HG02588 (cell line): ENCODE measurements around the gene LZTS2.
"Not testable (repeated sequence)": the region's sequence is repeated elsewhere in the genome, so short reads cannot be mapped to it uniquely, and the experiment has no call there.

Source experiments
- ATAC-seq: cut with Tn5 transposase; IDR thresholded peaks from one replicate; pipeline ENCODE4 v1.9.1; 2021; ENCODE audit warnings: mild to moderate bottlenecking, moderate library complexity; ENCODE audit not compliant: unreplicated experiment

Gene LZTS2

DNA sequence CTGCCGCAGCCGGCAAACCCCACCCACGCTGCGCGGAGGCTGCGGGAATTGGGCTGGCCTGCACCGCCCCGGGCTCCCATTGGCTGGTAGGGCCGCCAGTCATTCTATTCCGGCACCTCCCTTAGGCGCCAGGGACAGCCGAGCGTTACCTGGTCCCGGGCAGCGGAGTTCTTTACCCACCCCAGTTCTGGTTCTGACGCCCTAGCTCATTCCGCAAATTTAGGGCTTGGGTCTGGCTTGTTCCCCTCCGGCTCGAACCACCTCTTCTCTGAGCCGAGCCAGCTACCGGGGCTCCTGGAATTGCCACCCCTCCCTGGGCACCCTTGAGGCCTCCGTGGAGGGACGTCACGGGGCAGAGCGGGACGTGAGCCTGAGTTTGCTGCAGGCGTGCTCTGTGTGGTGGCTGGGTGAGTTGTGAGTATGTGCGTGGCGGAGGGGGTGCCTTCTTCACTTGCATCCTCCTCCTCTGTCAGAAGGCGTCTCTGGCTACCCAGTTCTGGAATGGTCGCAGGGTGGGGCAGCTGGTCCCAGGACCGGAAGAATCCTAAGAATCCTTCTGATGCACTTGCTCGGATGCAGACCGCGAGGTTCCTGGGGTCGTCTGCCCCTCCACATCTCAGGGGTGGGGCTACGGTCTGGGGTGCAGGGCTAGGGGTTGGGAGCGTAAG is 31.7 kb downstream of the LZTS2 start, which contains the start of the genes PDZD7 and SFXN3:
Gene PDZD7 (minus strand): TSS at position 2 of the 668 bp plus-strand sequence. CDS start 910 bp downstream, outside the sequence.
Gene SFXN3 (plus strand): TSS at position 107 of the 668 bp plus-strand sequence. CDS start 3,461 bp downstream, outside the sequence.
- ATAC-seq = peak; percentile 91

DNA sequence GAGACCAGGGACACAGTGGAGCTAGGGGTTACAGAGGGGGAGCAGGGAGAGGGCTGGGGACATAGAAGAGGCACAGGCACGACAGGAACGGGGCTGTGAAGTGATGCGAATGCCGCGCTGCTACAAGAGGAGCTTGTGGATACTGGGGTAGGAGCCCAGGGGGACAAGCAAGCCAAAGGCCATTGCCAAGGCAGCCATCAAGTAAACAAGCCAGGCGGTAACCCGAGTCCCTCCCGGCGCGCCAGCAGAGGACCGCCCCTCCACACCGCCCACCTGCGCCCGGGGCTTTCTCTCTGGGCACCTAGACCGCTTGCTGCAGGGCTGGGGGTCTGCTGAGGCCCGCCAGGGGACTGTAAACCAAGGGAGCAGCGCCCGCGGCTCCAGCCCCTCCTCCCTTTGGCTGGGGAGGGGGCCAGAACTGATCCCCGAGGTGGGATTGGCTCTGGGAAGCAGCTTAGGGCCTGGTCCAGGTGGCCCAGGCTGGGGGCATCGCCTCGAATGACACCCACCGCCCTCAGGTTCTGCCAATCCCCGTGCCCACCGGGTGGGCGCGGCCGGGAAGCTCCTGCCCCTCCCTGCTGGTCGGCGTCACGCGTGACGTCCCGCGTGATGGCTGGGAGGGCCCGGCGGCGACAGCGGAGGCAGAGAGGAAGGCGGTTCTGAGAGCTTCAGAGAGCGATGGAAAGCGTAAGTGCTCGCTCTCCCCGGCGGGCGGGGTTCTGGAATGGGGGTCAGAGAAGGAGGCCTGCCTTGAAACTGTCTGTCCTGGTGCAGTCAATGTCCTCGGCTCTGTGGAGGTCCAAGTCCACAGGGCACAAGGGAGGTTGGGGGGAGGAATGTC is 32.4 kb downstream of the LZTS2 start:
- peak; percentile 34 for ATAC-seq

DNA sequence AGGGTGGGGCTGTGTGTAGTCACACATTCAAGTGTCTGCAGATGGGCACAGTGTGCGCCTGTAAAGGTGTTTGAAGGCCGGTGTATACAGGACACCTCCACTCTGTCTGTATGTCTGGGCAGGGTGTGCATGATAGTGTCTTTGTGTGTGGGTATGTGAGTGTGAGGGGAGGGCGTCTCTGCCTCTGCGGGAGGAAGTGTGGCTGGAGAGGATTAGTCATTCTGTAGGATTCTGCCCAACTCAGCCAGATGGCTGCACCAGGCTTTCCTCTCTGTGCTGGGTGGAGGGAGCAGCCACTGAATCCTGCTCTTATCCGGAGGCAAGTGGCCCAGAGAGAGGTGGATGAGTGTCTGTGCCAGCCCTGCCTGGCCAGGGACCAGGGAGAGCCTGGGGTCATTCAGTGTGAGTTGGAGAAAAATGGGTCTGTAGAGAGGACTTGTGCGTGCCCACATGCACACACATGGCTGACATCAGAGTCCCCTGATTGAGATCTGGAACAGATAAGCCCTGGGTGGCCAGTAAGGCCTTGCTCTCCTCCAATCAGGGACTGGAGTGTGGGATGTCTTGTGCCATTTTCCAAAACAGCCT is 33.1 kb downstream of the LZTS2 start:
- no peak for ATAC-seq

DNA sequence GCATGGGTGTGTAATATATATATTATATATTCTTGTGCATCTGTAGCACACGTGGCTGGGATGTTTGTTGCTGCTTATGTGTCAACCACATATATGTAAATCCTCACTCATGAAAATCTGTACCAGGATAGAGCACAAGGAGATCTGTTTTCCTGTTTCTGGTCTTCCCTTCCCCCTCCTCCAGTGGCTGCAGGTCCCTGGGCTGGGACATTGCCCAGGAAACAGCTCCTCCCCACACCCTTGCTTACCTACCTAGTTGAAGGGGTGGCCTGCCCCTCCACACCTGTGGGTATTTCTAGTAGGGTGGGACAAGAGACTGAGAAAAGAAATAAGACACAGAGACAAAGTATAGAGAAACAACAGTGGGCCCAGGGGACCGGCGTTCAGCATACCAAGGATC is 33.7 kb downstream of the LZTS2 start:
- ATAC-seq = no peak

DNA sequence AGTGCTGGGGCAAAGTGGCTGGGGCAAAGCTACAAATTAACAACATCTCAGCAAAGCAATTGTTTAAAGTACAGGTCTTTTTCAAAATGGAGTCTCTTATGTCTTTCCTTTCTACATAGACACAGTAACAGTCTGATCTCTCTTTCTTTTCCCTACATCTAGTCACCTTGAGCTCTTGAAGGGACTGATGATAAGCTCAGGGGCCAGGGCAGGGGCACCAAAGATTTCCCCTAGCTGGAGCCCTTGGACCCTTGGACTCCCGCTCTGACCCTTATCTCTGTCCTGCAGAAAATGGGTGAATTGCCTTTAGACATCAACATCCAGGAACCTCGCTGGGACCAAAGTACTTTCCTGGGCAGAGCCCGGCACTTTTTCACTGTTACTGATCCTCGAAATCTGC is 34.8 kb downstream of the LZTS2 start:
- not testable (repeated sequence) for ATAC-seq

DNA sequence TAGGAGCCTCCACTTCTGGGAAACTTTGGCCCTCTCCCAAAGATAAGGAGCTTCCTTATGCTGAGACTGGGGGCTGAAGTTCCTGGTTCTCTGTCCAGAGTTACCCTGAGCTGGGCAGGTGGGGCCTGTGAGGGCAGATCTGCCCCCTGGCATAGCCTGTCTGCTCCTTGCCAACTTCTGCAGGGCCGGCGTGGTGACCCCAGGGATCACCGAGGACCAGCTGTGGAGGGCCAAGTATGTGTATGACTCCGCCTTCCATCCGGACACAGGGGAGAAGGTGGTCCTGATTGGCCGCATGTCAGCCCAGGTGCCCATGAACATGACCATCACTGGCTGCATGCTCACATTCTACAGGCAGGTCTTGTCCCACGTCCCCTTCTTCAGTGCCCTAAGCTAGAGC is 35.7 kb downstream of the LZTS2 start:
- ATAC-seq = no peak

DNA sequence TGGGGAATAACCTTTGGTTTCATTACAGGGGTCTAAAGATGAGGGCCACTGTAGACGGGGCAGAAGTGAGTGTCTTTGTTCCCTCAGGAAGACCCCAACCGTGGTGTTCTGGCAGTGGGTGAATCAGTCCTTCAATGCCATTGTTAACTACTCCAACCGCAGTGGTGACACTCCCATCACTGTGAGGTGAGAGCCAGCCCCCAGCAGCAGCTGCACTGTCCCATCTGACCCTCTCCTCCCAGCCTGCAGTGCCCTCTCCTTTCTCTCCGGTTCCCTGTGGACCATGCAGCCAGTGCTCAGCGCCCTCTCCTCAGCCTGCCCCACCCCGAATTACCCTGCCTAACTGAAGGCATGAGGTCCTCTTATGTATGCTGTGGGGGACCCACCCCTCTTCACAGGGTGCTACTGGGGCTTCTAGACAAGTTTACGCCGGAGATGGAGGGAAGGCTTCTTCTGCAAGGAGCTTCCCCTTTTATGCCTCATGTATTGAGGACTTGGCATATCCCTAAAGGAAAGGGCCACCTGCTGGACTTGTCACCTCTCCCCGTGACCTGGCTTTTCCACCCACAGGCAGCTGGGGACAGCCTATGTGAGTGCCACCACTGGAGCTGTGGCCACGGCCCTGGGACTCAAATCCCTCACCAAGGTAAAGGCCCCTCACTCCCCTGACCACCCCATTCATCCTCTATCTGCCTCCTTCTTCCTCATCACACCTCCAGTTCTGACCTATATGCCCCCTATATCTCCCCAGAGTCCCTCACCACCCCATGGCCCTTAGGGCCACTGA is 36.5 kb downstream of the LZTS2 start:
- ATAC-seq = no peak

DNA sequence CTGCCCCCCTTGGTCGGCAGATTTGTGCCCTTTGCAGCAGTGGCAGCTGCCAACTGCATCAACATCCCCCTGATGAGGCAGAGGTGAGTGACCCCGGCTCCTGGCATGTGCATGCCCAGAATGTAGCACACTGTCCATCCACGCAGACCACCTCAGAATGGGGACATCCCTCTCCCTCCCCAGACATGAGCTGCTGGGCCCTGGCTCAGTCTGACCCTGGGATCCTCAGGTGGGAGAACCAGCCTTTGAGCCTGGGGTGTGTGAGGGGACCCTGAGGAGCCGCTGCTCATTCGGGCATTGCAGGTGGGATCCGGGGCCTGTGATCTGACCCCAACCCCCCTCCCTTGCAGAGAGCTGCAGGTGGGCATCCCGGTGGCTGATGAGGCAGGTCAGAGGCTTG is 37.1 kb downstream of the LZTS2 start:
- ATAC-seq = no peak

DNA sequence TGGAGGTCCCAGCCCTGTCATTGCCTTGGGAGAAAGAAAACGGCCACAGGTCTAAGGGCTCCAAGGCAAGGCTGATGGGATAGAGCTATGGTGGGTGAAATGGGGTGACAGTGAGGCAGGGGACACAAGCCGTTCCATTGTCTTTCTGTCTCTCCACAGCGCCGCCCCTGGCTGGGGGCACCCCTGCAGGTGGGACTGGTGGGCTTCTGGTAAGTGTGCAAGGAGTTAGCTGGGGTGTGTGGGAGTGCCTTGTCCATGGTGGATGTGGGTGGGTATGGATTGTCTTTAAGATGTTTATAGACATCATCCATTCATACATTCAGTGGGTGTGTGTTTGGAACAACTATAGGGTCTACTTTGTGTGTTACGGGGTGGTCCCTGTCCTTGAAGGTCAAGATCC is 38.9 kb downstream of the LZTS2 start:
- no peak for ATAC-seq

DNA sequence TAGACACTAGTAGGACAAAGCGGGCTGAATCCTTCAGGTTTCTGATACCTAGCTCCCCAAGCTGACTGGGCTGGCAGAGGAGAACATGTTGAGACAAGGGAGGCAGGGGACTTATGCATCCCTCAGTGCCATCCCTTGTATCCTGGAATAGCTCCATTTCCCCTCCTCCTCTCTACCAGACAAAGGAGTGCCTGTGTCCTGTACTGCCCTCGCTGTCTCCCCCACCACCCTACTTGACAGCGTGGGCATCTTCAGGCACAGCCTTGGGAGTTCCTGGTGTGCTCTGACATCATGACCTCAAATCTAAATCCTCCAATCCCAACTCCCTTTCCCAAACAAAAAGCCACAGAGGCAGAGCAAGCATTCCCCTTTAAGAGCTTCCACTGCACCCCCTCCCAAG is 40.5 kb downstream of the LZTS2 start:
- ATAC-seq = no peak

DNA sequence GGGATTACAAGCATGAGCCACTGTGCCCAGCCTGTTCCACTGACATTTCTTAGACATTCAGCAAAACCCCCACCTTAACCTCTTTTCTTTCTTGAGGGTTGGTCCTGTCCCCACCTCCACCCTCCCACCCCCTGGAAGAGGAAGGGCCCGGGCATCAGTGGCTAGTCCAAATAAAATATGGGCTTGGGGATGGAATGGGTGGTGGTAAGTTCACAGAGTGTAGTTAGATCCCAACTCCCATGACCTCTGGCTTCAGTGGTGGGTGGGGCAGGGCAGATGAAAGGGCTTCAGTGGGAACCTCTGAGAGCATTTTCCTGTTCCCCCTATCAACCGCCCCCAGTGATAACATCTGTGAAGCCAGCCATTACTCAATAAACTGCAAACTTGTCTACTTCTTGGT is 41.2 kb downstream of the LZTS2 start:
- ATAC-seq = no peak

DNA sequence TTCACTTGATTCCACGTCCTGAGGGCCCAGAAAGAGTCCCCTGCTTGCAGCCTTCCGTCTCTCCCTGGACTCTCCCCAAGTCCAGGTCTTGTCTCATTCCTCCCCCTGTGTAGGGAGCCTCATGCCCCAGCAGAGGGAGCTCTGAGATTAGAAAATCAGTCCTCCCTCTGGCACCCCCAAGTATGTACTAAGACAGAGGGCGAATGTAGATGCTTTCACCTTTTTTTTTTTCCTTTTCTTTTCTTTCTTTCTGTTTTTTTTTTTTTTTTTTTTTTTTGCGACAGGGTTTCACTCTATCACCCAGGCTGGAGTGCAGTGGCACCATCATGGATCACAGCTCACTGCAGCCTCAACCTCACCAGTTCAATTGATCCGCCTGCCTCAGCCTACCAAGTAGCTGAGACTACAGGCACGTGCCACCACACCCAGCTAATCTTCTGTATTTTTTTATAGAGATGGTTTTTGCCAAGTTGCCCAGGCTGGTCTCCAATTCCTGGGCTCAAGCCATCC is 41.7 kb downstream of the LZTS2 start:
- ATAC-seq = peak; percentile 46

DNA sequence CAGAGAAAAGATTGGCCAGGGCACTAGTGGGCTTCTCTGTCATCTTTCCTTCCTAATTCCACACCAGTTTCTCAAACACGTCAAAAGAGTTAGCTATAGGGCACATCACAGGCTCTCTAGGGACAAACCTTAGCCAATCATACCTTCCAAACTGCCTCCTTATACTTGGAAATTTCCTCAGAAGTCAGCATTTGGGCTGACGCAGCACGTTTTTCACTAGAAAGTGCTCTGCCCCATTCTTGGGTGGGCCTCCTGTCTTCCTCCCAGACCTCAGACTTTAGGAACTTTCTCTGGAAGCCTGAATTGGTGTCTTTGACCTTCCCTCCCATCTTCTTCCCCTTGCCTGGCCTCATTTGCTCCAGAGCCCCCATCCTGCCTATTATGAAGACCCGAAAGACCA is 42.5 kb downstream of the LZTS2 start:
- ATAC-seq = no peak

DNA sequence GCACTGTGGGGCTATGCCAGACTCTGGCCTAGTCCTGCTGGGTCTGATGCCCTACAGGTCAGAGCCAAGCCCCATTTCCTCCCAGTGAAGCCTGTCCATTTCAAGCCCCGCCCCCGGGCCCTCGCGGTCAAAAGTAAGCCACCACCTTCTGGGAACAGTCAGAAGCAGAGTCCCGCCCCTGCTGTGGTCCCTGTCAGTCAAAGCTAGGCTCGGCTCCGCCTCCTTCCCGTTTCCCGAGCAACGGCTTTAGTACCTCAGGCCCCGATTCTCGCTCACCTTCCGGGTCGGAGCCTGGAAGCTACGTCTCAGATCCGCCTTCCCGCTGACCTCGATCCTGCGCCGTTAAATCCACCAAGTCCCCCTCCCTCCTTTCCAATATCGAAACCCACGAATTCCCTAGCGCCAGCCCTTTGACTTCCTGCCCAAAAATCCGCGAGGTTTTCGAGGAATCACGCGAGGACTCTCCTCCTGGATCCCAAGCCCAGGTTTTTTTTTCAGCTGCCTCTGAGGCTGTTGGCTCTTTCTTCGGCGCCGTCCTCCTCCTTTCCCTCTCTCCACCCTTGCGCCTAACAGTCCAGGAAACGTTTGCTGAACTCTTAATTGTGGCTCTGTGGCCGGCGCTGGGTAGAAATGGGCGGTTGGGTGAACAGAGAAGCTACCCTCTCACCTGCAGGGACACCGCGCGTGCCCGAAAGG is 43.2 kb downstream of the LZTS2 start:
- peak; percentile 91 for ATAC-seq

DNA sequence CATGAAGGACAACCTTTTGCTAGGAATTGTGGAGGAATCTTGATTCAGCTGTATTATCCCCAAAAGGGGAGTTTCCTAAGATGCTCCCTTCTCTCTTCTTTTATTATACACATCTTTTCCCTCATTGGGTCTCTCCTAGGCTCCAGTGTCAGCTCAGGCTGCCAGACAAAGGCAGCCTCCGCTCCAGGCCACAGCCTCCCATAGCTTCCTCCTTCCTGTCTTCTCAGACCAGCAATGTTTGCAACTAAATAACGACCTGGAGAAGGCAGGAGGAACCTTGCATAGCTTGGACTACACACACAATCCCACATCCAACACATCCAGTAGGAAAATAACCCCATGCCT is 43.7 kb downstream of the LZTS2 start:
- no peak for ATAC-seq

DNA sequence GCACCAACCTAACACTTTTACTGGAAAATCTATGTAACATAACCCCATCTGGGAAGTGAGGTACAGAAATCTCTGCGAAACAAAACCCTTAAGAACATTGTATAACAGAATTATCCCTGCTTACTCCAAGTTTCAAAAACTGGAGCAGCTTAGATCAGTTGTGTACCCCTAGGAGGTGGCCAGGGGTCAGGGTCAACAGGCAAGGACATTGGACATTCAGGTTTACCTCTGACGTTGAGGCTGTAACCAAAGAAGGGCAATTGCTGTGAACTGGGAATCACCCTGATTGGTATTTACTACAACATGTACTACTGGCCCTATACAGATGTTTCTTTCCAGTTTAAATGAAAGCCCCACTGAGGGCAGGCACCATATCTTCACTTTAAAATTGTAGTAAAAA is 44.5 kb downstream of the LZTS2 start:
- ATAC-seq = no peak

DNA sequence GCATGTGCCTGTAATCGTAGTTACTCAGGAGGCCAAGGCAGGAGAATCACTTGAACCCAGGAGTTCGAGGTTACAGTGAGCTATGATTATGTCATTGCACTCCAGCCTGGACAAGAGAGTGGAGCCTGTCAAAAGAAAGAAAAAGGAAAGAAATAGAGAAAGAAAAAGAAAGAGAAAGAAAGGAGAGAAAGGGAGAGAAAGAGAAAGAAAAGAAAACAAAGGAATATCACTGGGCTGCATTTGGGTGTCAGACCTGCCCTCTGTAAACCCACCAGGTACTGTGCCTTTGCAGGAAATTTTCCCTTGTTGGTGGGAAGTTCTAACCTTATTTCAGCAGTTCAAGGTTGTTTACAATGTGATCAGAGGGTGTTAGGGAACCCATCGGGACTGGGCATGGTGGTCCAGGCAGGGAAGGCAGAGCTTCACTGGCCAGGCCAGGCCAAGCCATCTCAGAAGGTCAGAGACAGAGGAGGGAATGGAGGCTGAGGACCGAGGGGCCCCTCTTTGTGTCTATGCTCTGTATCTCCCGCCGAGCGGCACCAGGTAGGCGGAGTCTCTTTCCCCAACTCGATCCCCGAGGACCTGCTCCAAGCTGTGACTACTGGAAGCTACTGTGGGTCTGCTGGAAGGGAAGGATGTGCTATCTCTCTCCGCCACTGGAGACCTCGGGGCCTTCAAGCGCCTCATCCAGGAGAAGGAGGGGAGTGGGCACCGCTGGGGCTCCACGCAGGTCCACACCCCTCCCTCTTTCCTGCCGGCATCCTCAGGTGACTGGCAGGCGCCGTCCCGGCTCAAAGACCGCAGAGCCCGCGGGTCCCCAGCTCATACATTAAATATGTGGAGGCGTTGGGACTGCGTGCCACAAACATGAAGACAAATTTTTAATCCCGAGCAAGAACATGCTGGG is 47.0 kb downstream of the LZTS2 start:
- ATAC-seq = no peak

DNA sequence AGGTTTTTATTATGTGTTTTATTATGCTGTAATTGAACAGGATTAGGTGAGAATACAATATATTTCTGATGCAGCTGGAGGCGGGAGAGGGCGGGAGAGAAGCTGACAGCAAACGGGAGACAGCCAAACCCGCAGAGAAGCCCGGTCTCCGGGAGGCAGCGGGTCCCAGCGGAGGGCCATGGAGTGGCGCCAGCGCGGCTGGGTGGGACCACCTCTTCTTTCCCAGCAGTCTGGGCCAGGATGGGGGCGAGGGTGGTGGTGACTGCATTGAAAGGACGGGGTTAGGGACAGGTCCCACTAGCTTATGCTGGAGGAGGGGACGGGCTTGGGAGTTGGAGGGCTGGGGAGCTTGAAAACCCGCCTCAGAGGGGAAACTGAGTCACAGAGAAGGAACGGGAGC is 47.7 kb downstream of the LZTS2 start:
- ATAC-seq = no peak
